MM.1S (cell line): Measurements from ENCODE around the gene SCG3.

Experiments
- CTCF ChIP-seq: fragments of 300-600 bp; sonication (generic); IDR thresholded peaks from 2 replicates; pipeline ENCODE4 v1.5.1; 2016; ENCODE audit warnings: antibody characterized with exemption, low read length, mixed read lengths
- EZH2 ChIP-seq: fragments of 300-600 bp; sonication (generic); optimal IDR thresholded peaks from 2 replicates; pipeline ENCODE3; 2017; ENCODE audit warnings: low read depth, mild to moderate bottlenecking, antibody characterized with exemption, low read length, mixed read lengths
- EZH2phosphoT487 ChIP-seq: fragments of 300-600 bp; sonication (generic); IDR thresholded peaks from 2 replicates; pipeline ENCODE4 v1.6.1; 2018; ENCODE audit warnings: antibody characterized with exemption, low read length

- TF ChIP-seq CTCF = no peak
- no peak for TF ChIP-seq EZH2
- no peak for TF ChIP-seq EZH2phosphoT487
These were observed 37.4 kb downstream of the SCG3 start for GRCh38 chr15:51718746-51719145.
